ENCODE results near the gene OPN5. TPM values are rescaled to one million over a fixed set of nuclear protein-coding genes. Genes with fewer than 3 reads are reported as not detected.

Gene OPN5
- total RNA-seq, 2 donors from 2014 or later: not detected

- Mint-ChIP-seq H3K4me1 (peaks cover 4% of the 10 kb centered on the region), H3K4me3 (no peak overlapping the region), H3K36me3 (ENCODE audit: low read depth) (no peaks in the 10 kb centered on the region), H3K27ac (peak overlapping the region; percentile 23), H3K27me3 (ENCODE audit: insufficient read depth) (peaks cover 5% of the 10 kb centered on the region), H3K9me3 (no peaks in the 10 kb centered on the region)
- Histone ChIP-seq H3K36me3 (ENCODE audit: control insufficient read depth, insufficient read depth, low read length) (no peaks in the 10 kb centered on the region), H3K27me3 (ENCODE audit: control insufficient read depth, insufficient read depth, low read length, poor library complexity, severe bottlenecking) (no peaks in the 10 kb centered on the region), H3K4me3 (ENCODE audit: low read length) (no peak overlapping the region), H3K9me3 (ENCODE audit: control insufficient read depth, low read length) (no peaks in the 10 kb centered on the region), H3K4me1 (ENCODE audit: control insufficient read depth, insufficient read depth, low read length) (peaks cover 4% of the 10 kb centered on the region), H3K9ac (ENCODE audit: extremely low read depth, low read length, poor library complexity, severe bottlenecking) (no peak overlapping the region), H3K27ac (ENCODE audit: low read depth, low read length) (no peak overlapping the region)
- 73 to 74% methylated on average over 2 to 3 of the region's 3 CpGs for WGBS, 2 experiments (ENCODE audit: insufficient coverage in 1 of 2, insufficient read length in 1 of 2)
- peak; percentile 74 for TF ChIP-seq CTCF (conservative IDR thresholded peaks at IDR 0.05)
- DNase-seq: peak; percentile 66
Observed at GRCh38 chr6:47810885-47811284, 29.1 kb downstream of the OPN5 start.

- Mint-ChIP-seq H3K27me3 (ENCODE audit: insufficient read depth) (peaks cover 5% of the 10 kb centered on the region), H3K9me3 (no peaks in the 10 kb centered on the region), H3K36me3 (ENCODE audit: low read depth) (no peaks in the 10 kb centered on the region), H3K4me3 (no peak overlapping the region), H3K27ac (no peak overlapping the region), H3K4me1 (peaks cover 4% of the 10 kb centered on the region)
- WGBS, 2 experiments (ENCODE audit: insufficient coverage in 1 of 2, insufficient read length in 1 of 2): 94 to 100% methylated on average over 1 to 2 of the region's 3 CpGs
- DNase-seq: no peak
- H3K9ac ChIP-seq (ENCODE audit: extremely low read depth, low read length, poor library complexity, severe bottlenecking): no peak overlapping the region
- H3K4me3 ChIP-seq (ENCODE audit: low read length): no peak overlapping the region
- no peaks in the 10 kb centered on the region for H3K27me3 ChIP-seq (ENCODE audit: control insufficient read depth, insufficient read depth, low read length, poor library complexity, severe bottlenecking)
- no peaks in the 10 kb centered on the region for H3K36me3 ChIP-seq (ENCODE audit: control insufficient read depth, insufficient read depth, low read length)
- no peak for TF ChIP-seq CTCF (conservative IDR thresholded peaks at IDR 0.05)
- H3K9me3 ChIP-seq (ENCODE audit: control insufficient read depth, low read length): no peaks in the 10 kb centered on the region
- H3K27ac ChIP-seq (ENCODE audit: low read depth, low read length): no peak overlapping the region
- peaks cover 4% of the 10 kb centered on the region for H3K4me1 ChIP-seq (ENCODE audit: control insufficient read depth, insufficient read depth, low read length)
Observed at GRCh38 chr6:47811443-47811842, 29.6 kb downstream of the OPN5 start.

- H3K27me3 Mint-ChIP-seq (ENCODE audit: insufficient read depth): no peaks in the 10 kb centered on the region
- Histone ChIP-seq H3K9me3 (ENCODE audit: control insufficient read depth, low read length) (no peaks in the 10 kb centered on the region), H3K27me3 (ENCODE audit: control insufficient read depth, insufficient read depth, low read length, poor library complexity, severe bottlenecking) (no peaks in the 10 kb centered on the region), H3K4me1 (ENCODE audit: control insufficient read depth, insufficient read depth, low read length) (no peaks in the 10 kb centered on the region), H3K9ac (ENCODE audit: extremely low read depth, low read length, poor library complexity, severe bottlenecking) (no peak overlapping the region), H3K27ac (ENCODE audit: low read depth, low read length) (no peak overlapping the region), H3K36me3 (ENCODE audit: control insufficient read depth, insufficient read depth, low read length) (no peaks in the 10 kb centered on the region), H3K4me3 (ENCODE audit: low read length) (no peak overlapping the region)
- no peak for DNase-seq
- WGBS, 2 experiments (ENCODE audit: insufficient coverage in 1 of 2, insufficient read length in 1 of 2): 93 to 100% methylated on average over 1 to 4 of the region's 4 CpGs
- no peak overlapping the region for H3K4me3 Mint-ChIP-seq
- H3K27ac Mint-ChIP-seq: no peak overlapping the region
- H3K36me3 Mint-ChIP-seq (ENCODE audit: low read depth): no peaks in the 10 kb centered on the region
- no peak for TF ChIP-seq CTCF (conservative IDR thresholded peaks at IDR 0.05)
- no peaks in the 10 kb centered on the region for H3K4me1 Mint-ChIP-seq
- H3K9me3 Mint-ChIP-seq: no peaks in the 10 kb centered on the region
Observed at GRCh38 chr6:47817749-47818148, 35.9 kb downstream of the OPN5 start.
